Panc1 (cell line): ENCODE measurements around the gene NCK1. TPM values are rescaled to one million over a fixed set of nuclear protein-coding genes. Genes with fewer than 3 reads are reported as not detected.

Source experiments
- ATAC-seq: fragments of 200-7000 bp; cut with Tn5 transposase; 2 replicates; pipeline ENCODE4 v1.9.1; 2020; ENCODE audit warnings: mild to moderate bottlenecking, moderate library complexity
- BruUV-seq: library from RNA; stranded (reverse); fragments of 400-500 nt; replicated peaks from 2 replicates; lab custom pipeline; 2021; lab: Mats Ljungman, UMichigan
- CTCF ChIA-PET: fragments of 300-600 bp; sonication (Branson Sonifier 250); formaldehyde crosslinking; loops from one replicate; lab custom pipeline; 2022; ENCODE audit warnings: antibody characterized with exemption; lab: Charles Lee
- POLR2A ChIA-PET: fragments of 300-600 bp; sonication (Branson Sonifier 250); formaldehyde crosslinking; loops from one replicate; lab custom pipeline; 2022; ENCODE audit warnings: antibody characterized with exemption; lab: Charles Lee
- DNase-seq: peaks from one replicate; pipeline ENCODE4 v3.0.0-alpha.2; 2010; ENCODE audit warnings: low read depth, low spot score
- H3K27ac ChIP-seq: 2 replicates; pipeline ENCODE4 v1.5.1; 2011; ENCODE audit warnings: mild to moderate bottlenecking, low read length, inconsistent platforms
- H3K27me3 ChIP-seq: fragments of 200-500 bp; sonication (Bioruptor generic); 2 replicates; pipeline ENCODE4 v1.6.0; 2014; ENCODE audit warnings: low read length, inconsistent platforms; ENCODE audit not compliant: control insufficient read depth, insufficient read depth
- H3K36me3 ChIP-seq: fragments of 200-500 bp; sonication (Bioruptor generic); 2 replicates; pipeline ENCODE4 v1.5.1; 2014; ENCODE audit warnings: inconsistent platforms, mild to moderate bottlenecking, low read length, moderate library complexity; ENCODE audit not compliant: control insufficient read depth, insufficient read depth
- H3K4me1 ChIP-seq: 2 replicates; pipeline ENCODE4 v1.5.1; 2011; ENCODE audit warnings: inconsistent platforms, mild to moderate bottlenecking, low read length, moderate library complexity; ENCODE audit not compliant: control insufficient read depth, insufficient read depth
- H3K4me3 ChIP-seq, 2 experiments: 2 replicates each; pipeline ENCODE4 v1.5.1; 2011 to 2012; ENCODE audit warnings: low read depth in 2 of 2, low read length in 2 of 2, mild to moderate bottlenecking in 2 of 2, inconsistent platforms in 1 of 2, moderate library complexity in 1 of 2
- H3K9me3 ChIP-seq: fragments of 200-500 bp; sonication (Bioruptor generic); 2 replicates; pipeline ENCODE4 v1.5.1; 2014; ENCODE audit warnings: low read depth, mild to moderate bottlenecking, inconsistent platforms, low read length, moderate library complexity; ENCODE audit not compliant: control insufficient read depth, insufficient read depth
- POLR2AphosphoS5 ChIP-seq: IDR thresholded peaks from 2 replicates; pipeline ENCODE4 v1.6.1; 2012; ENCODE audit warnings: mild to moderate bottlenecking, low read depth, low read length, moderate library complexity
- SIN3A ChIP-seq: IDR thresholded peaks from 2 replicates; pipeline ENCODE4 v1.6.1; 2012; ENCODE audit warnings: low read depth, mild to moderate bottlenecking, low read length, moderate library complexity, borderline replicate concordance; ENCODE audit not compliant: insufficient read depth
- TCF7L2 ChIP-seq: IDR thresholded peaks from 2 replicates; pipeline ENCODE4 v1.6.1; 2011; ENCODE audit warnings: mild to moderate bottlenecking, low read depth, low read length, inconsistent platforms
- in situ Hi-C: cut with HindIII; loops from 2 replicates; pipeline ENCODE4 v1.10.0; 2016; ENCODE audit warnings: low sequenced_read_pairs, low pct_unique_long_range_greater_than_20kb
- intact Hi-C: fragments of 100-400 bp; cut with micrococcal nuclease; formaldehyde crosslinking; loops from one replicate; pipeline ENCODE4 v1.10.0; 2022; ENCODE audit not compliant: unreplicated experiment
- total RNA-seq: library from RNA; stranded (reverse); gene quantifications from one replicate; pipeline ENCODE4 v1.2.1, GENCODE V29; 2021; ENCODE audit not compliant: unreplicated experiment
- TF ChIP-seq, protein P1 (sequence below): fragments of 450-650 bp; IDR thresholded peaks from 2 replicates; pipeline ENCODE4 v1.5.1; 2017; ENCODE audit warnings: mild to moderate bottlenecking
- TF ChIP-seq, protein P2 (sequence below), 2 experiments: IDR thresholded peaks; 2 replicates each; pipeline ENCODE4 v1.6.1; 2011 to 2012; ENCODE audit warnings: low read depth in 2 of 2, control low read depth in 1 of 2, low read length in 1 of 2, mild to moderate bottlenecking in 1 of 2, moderate library complexity in 1 of 2; ENCODE audit not compliant: insufficient read depth in 1 of 2

The NCK1 gene
- total RNA-seq, 1 experiment from 2014 or later = 43.5 TPM

DNA sequence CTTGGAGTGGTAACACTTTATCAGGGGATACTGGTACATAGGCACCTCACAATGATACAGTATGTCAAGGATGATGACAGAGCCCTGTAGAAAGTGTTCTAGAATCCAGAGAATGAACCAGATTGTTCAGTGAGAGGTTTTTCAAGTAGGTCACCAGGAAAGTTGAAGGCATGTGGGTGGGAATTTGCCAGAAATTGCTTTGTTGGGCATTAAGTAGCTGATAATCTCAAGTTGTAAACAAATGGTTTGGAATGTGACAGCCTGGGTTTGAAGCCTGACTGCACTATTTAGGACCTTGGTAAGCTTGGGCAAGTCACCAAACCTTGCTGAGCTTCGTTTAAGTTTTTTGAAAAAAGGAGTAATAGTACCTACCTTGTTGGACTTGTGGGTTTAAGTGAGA lies 30.5 kb upstream of the NCK1 start:
- no peak; the same call in 1 of the 2 replicates for ATAC-seq
- Histone ChIP-seq H3K27me3 (no peaks in the 10 kb centered on the region), H3K27ac (no peak overlapping the region), H3K36me3 (no peaks in the 10 kb centered on the region), H3K4me3 (no peak overlapping the region), H3K4me1 (no peaks in the 10 kb centered on the region), H3K9me3 (no peaks in the 10 kb centered on the region)
- ChIA-PET CTCF (interaction anchor here (0.6 kb wide), 2 partner anchors 29 to 762 kb away, joined by 3 read pairs; no protein-coding TSS in a partner anchor), POLR2A (interaction anchor here (0.7 kb wide), 1 partner anchor 21 kb away, joined by 3 read pairs; no protein-coding TSS in a partner anchor)
- no TSS peak for BruUV-seq
- in situ Hi-C loops = no loop called here
- intact Hi-C loops = no loop called here
- TF ChIP-seq, protein P1, sequence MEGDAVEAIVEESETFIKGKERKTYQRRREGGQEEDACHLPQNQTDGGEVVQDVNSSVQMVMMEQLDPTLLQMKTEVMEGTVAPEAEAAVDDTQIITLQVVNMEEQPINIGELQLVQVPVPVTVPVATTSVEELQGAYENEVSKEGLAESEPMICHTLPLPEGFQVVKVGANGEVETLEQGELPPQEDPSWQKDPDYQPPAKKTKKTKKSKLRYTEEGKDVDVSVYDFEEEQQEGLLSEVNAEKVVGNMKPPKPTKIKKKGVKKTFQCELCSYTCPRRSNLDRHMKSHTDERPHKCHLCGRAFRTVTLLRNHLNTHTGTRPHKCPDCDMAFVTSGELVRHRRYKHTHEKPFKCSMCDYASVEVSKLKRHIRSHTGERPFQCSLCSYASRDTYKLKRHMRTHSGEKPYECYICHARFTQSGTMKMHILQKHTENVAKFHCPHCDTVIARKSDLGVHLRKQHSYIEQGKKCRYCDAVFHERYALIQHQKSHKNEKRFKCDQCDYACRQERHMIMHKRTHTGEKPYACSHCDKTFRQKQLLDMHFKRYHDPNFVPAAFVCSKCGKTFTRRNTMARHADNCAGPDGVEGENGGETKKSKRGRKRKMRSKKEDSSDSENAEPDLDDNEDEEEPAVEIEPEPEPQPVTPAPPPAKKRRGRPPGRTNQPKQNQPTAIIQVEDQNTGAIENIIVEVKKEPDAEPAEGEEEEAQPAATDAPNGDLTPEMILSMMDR = no peak
- TF ChIP-seq POLR2AphosphoS5 (no peak), SIN3A (no peak), TCF7L2 (no peak)
- TF ChIP-seq, protein P2, sequence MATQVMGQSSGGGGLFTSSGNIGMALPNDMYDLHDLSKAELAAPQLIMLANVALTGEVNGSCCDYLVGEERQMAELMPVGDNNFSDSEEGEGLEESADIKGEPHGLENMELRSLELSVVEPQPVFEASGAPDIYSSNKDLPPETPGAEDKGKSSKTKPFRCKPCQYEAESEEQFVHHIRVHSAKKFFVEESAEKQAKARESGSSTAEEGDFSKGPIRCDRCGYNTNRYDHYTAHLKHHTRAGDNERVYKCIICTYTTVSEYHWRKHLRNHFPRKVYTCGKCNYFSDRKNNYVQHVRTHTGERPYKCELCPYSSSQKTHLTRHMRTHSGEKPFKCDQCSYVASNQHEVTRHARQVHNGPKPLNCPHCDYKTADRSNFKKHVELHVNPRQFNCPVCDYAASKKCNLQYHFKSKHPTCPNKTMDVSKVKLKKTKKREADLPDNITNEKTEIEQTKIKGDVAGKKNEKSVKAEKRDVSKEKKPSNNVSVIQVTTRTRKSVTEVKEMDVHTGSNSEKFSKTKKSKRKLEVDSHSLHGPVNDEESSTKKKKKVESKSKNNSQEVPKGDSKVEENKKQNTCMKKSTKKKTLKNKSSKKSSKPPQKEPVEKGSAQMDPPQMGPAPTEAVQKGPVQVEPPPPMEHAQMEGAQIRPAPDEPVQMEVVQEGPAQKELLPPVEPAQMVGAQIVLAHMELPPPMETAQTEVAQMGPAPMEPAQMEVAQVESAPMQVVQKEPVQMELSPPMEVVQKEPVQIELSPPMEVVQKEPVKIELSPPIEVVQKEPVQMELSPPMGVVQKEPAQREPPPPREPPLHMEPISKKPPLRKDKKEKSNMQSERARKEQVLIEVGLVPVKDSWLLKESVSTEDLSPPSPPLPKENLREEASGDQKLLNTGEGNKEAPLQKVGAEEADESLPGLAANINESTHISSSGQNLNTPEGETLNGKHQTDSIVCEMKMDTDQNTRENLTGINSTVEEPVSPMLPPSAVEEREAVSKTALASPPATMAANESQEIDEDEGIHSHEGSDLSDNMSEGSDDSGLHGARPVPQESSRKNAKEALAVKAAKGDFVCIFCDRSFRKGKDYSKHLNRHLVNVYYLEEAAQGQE (IDR thresholded peaks at IDR 0.05; ENCODE audit: insufficient read depth in 1 of 2, low read depth in 2 of 2, low read length in 1 of 2) = no peak
- no peak for DNase-seq

DNA sequence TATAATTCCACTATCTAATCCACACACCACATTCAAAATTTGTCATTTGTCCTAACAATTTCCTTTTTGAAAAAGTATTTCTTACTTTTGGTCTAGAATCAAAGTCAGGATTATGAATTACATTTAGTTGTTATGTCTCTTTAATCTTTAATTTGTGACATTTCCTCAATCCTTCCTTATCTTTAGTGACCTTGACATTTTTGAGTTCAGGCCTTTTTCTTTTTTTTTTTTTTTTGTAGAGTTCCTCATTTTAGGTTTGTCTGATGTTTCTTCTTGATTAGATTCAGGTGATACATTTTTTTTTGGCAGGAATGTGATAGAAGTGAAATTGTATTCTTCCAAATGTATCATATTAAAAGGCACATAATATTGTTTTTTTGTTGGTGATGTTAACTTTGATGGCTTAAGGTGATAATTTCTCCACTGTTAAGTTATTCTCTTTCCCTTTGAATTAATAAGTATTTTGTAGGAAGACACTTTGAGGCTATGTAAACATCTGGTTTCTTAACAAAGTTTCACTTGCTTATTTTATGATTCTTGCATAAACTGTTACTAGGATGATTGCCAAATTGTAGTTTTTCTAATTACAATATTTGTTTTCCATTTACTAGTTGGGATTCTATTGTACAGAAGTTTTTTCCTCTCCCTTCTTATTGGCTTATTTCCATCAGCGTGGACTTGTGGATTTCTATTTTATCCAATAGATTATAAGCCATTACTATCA lies 26.8 kb upstream of the NCK1 start:
- ATAC-seq = no peak
- no peaks in the 10 kb centered on the region for H3K4me1 ChIP-seq
- ChIA-PET CTCF (no interaction called here), POLR2A (interaction anchor here (0.6 kb wide), 2 partner anchors 203 to 314 kb away, joined by 3 read pairs; no protein-coding TSS in a partner anchor)
- H3K4me3 ChIP-seq = no peak overlapping the region
- DNase-seq = no peak
- in situ Hi-C loops (no loop called here), intact Hi-C loops (no loop called here)
- H3K36me3 ChIP-seq = no peaks in the 10 kb centered on the region
- no peak for TF ChIP-seq TCF7L2
- TF ChIP-seq, protein P2 (IDR thresholded peaks at IDR 0.05; ENCODE audit: insufficient read depth in 1 of 2, low read depth in 2 of 2, low read length in 1 of 2) = no peak
- TF ChIP-seq, protein P1 = no peak
- TF ChIP-seq POLR2AphosphoS5 = no peak
- TF ChIP-seq SIN3A = no peak
- no TSS peak for BruUV-seq
- peak overlapping the region; percentile 49; the same call in 1 of the 2 replicates for H3K27ac ChIP-seq
- no peaks in the 10 kb centered on the region for H3K27me3 ChIP-seq
- H3K9me3 ChIP-seq = no peaks in the 10 kb centered on the region
